ENCODE measurements around the gene ZC3H6.

ZC3H6 gene, protein sequence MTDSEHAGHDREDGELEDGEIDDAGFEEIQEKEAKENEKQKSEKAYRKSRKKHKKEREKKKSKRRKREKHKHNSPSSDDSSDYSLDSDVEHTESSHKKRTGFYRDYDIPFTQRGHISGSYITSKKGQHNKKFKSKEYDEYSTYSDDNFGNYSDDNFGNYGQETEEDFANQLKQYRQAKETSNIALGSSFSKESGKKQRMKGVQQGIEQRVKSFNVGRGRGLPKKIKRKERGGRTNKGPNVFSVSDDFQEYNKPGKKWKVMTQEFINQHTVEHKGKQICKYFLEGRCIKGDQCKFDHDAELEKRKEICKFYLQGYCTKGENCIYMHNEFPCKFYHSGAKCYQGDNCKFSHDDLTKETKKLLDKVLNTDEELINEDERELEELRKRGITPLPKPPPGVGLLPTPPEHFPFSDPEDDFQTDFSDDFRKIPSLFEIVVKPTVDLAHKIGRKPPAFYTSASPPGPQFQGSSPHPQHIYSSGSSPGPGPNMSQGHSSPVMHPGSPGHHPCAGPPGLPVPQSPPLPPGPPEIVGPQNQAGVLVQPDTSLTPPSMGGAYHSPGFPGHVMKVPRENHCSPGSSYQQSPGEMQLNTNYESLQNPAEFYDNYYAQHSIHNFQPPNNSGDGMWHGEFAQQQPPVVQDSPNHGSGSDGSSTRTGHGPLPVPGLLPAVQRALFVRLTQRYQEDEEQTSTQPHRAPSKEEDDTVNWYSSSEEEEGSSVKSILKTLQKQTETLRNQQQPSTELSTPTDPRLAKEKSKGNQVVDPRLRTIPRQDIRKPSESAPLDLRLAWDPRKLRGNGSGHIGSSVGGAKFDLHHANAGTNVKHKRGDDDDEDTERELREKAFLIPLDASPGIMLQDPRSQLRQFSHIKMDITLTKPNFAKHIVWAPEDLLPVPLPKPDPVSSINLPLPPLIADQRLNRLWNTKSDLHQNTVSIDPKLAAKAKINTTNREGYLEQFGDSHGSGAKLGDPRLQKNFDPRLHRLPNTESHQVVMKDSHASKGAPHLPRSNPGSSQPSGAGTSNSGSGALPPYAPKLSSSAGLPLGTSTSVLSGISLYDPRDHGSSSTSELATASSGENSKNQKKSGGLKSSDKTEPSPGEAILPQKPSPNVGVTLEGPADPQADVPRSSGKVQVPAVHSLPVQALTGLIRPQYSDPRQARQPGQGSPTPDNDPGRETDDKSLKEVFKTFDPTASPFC

DNA sequence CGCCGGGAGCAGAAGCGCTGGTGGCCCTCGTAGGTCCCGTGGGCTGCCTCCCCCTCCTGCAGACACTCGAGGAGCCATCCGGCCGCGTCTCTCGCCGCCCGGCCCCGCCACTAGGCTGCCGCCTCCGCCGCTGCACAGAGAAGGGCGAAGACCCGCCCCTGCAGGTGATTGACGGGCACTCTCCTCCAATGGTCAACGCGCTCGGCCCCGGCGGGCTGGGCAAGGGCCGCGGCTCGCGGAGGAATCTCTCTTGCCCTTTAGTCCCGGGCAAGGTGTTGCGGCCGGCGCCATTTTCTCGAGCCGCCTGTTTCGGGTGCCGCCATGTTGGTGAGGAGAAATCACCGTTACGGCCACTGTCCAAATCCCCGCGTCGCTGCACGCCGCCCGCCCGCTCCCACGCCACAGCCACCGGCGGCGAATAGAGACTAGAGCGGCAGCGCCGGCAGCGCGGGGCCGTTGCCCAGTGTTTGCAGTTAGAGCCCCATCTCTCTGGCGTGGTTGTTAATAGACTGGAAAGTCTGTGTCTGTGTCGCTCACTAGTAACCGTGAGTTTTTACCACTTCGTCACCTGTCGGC is at the start of gene ZC3H6:
Gene ZC3H6, plus strand, starts transcription at position 287 of the 576 bp plus-strand sequence. CDS start 398 bp downstream, outside the sequence.
- in situ Hi-C loops (cut with MboI; ENCODE audit: low sequenced_read_pairs) = no loop called here

- in situ Hi-C loops (cut with MboI; ENCODE audit: low sequenced_read_pairs) = no loop called here
Measured at GRCh38 chr2:112229348-112229747, 46.0 kb upstream of the ZC3H6 start.

- in situ Hi-C loops (cut with MboI; ENCODE audit: low sequenced_read_pairs) = no loop called here
Measured at GRCh38 chr2:112230371-112230770, 45.0 kb upstream of the ZC3H6 start.

DNA sequence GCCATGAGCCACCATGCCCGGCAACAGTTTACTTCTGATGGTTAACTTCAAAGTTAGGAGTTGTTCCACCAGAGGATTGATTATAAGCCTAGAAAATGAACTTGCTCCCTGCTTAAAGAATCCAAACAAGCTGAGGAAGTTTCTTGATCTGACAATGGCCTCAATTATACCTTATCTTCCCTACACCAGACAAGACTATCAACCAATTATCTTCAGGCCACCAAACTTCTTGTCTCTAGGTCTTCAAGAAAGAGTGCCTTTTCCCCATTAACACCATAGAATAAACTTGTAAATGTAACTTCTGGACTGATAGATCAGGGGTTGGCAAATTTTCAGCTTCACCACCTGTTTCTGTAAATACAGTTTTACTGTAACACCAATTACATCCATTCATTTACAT is 35.5 kb upstream of the ZC3H6 start:
- in situ Hi-C loops (cut with MboI; ENCODE audit: low sequenced_read_pairs) = no loop called here

- in situ Hi-C loops (cut with MboI; ENCODE audit: low sequenced_read_pairs) = no loop called here
Measured at GRCh38 chr2:112242384-112242783, 33.0 kb upstream of the ZC3H6 start.

DNA sequence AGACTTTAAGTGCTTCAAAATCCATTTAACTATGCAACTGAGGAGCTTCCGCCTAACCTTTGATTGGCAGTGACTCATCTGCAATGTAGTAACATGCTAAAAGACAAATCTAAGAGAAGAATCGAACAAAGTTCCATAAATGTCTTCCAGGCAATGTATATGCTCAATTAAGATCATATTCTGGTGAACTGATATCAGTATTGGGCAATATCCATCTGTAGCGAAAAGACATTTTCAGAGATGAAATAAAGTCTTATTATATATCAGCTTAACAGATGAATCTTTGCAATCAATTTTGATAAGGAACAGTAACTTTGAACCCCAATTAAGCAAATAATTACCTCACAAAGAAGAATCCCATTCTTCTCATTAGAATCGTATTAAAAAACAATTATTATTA is 32.2 kb upstream of the ZC3H6 start:
- in situ Hi-C loops (cut with MboI; ENCODE audit: low sequenced_read_pairs) = no loop called here

DNA sequence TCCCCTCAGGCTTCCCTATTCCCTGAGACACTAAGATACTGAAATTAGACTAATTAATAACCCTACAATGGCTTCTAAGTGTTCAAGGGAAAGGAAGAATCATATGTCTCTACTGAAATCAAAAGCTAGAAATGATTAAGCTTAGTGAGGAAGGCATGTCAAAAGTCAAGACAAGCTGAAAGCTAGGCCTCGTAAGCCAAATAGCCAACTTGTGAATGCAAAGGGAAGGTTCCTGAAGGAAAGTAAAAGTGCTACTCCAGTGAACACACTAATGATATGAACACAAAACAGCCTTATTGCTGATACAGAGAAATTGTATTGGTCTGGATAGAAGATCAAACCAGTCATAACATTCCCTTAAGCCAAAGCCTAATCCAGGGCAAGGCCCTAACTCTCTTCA is 30.5 kb upstream of the ZC3H6 start:
- in situ Hi-C loops (cut with MboI; ENCODE audit: low sequenced_read_pairs) = no loop called here

GRCh38 chr2:112251271-112251670 is 24.1 kb upstream of the ZC3H6 start:
- in situ Hi-C loops (cut with MboI; ENCODE audit: low sequenced_read_pairs) = no loop called here

DNA sequence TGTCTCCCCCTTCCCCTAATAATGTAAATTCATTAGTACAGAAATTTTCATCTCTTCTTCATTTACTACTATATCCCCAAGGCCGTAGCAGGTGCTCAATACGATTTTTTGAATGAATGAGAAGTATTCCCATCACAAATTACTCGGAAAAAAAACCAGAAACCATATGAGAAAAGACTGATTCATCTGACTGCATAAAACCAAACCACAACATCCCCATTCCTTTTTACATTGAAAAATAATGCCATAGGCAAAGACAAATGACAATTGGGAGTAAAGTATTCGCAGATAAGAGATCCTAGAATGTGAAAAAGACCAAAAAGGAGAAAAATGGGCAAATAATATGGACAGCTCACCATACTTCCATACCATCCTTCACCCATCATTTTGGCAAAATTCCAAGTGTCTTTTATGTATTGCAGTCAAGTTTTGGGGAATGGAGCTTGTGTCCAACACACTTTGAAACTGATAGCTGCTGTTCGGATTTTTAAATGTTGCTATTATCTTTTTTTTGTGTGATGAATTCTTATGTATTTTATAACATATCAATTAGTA is 22.1 kb upstream of the ZC3H6 start:
- in situ Hi-C loops (cut with MboI; ENCODE audit: low sequenced_read_pairs) = no loop called here

- in situ Hi-C loops (cut with MboI; ENCODE audit: low sequenced_read_pairs) = no loop called here
Measured at GRCh38 chr2:112254466-112255240, 20.7 kb upstream of the ZC3H6 start, which contains the start of gene ZC3H8. Gene ZC3H8, minus strand, starts transcription at chr2:112255042. Its CDS starts 61 bp downstream, at chr2:112254981.

DNA sequence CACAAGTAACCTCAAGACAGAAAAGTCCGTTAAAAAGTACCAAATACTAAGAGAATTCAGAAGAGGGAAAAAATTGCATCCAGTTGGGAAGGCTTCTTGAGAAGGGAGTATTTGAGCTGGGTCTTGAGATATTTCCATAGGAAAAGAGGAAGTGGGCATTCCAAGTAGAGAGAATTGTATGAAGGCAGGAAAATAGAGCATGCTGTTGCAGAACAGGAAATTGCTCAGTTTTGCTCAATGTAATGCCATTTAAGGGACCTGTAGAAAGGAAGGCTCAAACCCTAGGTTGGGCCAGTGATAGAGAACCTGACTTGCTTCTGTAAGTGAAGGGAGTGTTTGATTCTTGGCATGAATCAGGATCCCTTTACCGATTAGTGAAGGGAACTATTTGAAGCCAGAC is 19.5 kb upstream of the ZC3H6 start:
- in situ Hi-C loops (cut with MboI; ENCODE audit: low sequenced_read_pairs) = no loop called here

DNA sequence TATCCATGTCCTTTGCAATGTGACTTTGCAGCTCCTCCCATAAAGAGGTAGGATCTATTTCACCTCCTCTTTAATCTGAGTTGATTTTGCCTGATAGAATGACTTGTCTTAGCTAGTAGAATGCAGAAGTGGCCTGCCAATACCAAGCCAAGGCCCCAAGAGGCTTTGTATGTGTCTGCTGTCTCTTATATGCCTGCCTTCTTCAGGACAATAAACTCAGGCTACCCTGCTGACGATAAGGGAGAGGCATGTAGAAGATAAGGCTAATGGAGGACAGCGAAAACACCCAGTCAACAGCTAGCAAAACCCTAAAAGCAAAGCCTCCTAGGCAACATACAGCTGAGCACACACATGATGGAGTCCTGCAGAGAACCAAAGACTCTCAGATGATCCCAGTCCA is 18.7 kb upstream of the ZC3H6 start:
- in situ Hi-C loops (cut with MboI; ENCODE audit: low sequenced_read_pairs) = no loop called here

- in situ Hi-C loops (cut with MboI; ENCODE audit: low sequenced_read_pairs) = no loop called here
Measured at GRCh38 chr2:112257575-112257974, 17.8 kb upstream of the ZC3H6 start.

DNA sequence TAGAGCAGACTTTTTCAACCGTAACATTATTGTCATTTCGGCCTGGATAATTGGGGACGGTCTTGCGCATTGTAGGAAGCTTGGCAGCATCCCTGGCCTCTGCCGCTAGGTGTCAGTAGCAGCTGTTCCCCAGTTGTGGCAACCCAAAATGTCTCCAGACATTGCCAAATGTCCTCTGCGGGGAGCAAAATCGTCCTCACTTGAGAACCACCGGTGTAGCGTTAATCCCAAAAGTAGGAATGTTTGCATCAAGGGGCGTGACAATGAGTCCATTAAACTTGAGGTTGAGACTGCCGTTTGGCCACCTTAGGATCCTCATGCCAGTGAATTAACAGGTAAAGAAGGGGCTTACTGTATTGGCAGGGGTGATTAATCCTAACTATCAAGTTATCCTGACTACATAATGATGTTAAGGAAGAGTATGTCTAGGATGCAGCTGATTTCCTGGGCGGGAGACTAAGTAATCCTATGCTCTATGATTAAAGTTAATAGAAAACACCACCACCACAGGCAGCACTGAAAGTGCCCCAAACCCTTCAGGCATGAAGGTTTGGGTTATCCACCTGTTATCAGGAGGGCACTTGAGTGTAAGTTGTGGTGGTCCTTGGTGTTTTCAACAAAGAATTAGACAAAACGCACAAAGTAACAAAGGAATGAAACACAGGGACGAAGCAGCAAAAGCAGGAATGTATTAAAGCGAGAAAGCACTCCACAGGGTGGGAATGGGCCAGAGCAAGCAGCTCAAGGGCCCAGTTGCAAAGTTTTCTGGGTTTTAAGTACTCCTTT is 15.7 kb upstream of the ZC3H6 start:
- in situ Hi-C loops (cut with MboI; ENCODE audit: low sequenced_read_pairs) = no loop called here

DNA sequence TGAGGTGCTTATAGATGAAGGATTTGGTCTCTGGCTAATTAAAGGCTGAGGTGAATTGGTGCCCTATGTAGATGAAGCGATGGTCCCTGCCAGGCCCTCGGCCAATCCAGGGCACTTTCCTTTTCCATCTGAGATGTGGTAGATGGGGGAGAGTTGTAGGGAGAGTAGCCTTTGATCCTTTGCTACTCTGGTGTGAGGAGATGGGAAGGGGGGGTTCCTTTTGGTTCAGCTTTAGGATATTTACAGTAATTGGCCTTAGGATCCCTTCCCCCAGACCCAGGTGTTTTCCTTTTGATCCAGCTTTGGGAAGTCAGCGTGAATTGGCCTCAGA is 15.1 kb upstream of the ZC3H6 start:
- in situ Hi-C loops (cut with MboI; ENCODE audit: low sequenced_read_pairs) = no loop called here

- in situ Hi-C loops (cut with MboI; ENCODE audit: low sequenced_read_pairs) = no loop called here
Measured at GRCh38 chr2:112262876-112263275, 12.5 kb upstream of the ZC3H6 start.

GRCh38 chr2:112268547-112268946 is 6.8 kb upstream of the ZC3H6 start:
- in situ Hi-C loops (cut with MboI; ENCODE audit: low sequenced_read_pairs) = no loop called here

- in situ Hi-C loops (cut with MboI; ENCODE audit: low sequenced_read_pairs) = no loop called here
Measured at GRCh38 chr2:112272669-112273068, 2.7 kb upstream of the ZC3H6 start.

GRCh38 chr2:112273349-112273748 is 2.0 kb upstream of the ZC3H6 start:
- in situ Hi-C loops (cut with MboI; ENCODE audit: low sequenced_read_pairs) = no loop called here

Measured in HL-60/S4 (cell line).